Panc1 (cell line): ENCODE data around the gene INCENP.

ENCODE experiments used
- CTCF ChIP-seq: fragments of 450-650 bp; IDR thresholded peaks from 2 replicates; pipeline ENCODE4 v1.5.1; 2017; ENCODE audit warnings: mild to moderate bottlenecking
- REST ChIP-seq, 2 experiments: IDR thresholded peaks; 2 replicates each; pipeline ENCODE4 v1.6.1; 2011 to 2012; ENCODE audit warnings: low read depth in 2 of 2, control low read depth in 1 of 2, low read length in 1 of 2, mild to moderate bottlenecking in 1 of 2, moderate library complexity in 1 of 2; ENCODE audit not compliant: insufficient read depth in 1 of 2

- TF ChIP-seq CTCF = no peak
- TF ChIP-seq REST (IDR thresholded peaks at IDR 0.05; ENCODE audit: insufficient read depth in 1 of 2, low read depth in 2 of 2, low read length in 1 of 2) = no peak
Measured at GRCh38 chr11:62139526-62140303, 15.9 kb downstream of the INCENP start.
